HG02973 (cell line): ENCODE measurements around the gene ZNF205.

Source experiments
- ATAC-seq: cut with Tn5 transposase; IDR thresholded peaks from one replicate; pipeline ENCODE4 v1.9.1; 2021; ENCODE audit warnings: moderate library complexity; ENCODE audit not compliant: unreplicated experiment

ZNF205 gene

DNA sequence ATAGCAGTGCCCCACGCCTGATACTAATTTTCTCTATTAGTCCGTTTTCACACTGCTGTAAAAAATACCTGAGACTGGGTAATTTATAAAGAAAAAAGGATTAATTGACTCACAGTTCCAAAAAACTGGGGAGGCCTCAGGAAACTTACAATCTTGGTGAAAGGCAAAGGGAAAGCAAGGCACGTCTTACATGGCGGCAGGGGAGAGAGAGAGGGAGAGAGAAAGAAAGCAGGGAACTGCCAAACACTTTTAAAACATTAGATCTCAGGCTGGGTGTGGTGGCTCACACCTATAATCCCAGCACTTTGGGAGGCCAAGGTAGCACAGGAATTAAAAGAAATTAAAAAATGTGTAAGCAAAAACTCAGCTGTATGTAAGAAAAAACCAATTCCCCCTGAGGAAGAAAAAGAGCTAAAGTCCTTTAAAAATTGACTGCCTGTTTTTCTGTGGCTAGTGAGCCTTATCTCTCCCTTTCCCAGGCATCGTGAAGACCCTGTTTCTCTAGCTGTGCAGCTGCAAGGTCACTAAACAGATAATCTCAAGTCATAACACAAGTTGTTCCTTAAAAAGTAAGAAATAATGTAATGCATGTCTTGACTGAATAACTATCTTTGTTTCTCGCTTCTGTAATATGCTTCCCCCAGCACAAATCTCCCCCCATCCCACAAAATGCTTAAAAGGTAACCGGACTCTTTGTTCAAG, 27.3 kb upstream of the ZNF205 start:
- ATAC-seq: no peak

DNA sequence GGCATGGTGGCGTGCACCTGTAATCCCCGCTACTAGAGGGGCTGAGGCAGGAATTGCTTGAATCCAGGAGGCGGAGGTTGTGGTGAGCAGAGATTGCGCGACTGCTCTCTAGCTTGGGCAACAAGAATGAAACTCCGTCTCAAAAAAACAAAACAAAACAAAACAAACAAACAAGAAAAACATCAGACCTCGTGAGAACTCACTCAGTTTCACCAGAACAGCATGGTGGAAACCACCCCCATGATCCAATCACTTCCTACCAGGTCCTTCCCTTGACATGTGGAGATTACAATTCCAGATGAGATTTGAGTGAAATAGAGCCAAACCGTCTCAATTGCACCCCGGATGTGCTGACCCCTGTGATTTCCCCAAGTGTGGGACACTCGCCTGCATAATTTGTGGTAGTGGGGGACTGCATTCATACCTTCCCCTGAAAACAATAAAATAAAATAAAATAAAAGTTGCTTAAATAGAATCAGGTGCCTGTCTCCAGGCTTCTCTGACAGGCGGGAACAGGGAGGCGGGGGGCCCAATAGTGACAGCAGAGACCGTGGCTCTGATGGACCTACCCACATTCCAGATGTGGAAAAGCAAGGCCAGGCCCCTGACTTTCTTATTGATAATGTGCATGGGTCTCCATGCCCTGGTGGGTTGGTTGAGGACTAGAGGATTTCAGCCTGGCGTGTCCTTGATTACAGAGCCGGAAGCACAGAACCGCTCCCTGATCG, 26.4 kb upstream of the ZNF205 start:
- ATAC-seq: no peak

DNA sequence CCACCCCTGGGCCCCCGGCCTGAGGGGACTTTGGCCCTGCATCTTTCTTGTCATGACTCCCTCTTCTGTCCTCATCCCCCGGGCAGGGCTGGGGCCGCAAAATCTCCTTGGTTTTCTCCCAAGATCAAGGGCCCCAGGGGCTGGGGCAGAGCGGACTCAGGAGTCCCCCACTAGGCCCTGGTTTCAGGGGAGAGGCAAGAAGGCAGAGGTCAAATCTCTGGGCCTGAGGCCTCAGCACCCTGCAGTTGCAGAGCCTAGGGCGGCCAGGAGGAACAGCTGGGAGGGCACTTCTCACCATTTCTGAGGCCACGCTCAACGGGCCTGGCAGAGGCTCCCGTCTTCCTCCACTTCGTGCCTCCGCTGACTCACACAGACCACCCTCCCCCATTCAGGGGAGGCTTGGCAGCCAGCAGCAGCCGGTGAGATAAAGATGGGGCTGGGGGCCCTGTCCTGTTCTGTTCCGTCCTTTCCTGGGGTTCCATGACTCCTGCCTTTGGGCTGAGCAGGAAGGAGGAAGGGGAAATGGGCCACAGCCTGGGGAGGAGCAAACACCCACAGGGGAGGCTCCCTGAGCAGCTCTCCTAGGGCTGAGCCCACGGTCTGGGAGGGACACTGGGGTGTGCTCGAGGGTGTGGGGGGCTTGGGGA, 25.7 kb upstream of the ZNF205 start:
- ATAC-seq: no peak

DNA sequence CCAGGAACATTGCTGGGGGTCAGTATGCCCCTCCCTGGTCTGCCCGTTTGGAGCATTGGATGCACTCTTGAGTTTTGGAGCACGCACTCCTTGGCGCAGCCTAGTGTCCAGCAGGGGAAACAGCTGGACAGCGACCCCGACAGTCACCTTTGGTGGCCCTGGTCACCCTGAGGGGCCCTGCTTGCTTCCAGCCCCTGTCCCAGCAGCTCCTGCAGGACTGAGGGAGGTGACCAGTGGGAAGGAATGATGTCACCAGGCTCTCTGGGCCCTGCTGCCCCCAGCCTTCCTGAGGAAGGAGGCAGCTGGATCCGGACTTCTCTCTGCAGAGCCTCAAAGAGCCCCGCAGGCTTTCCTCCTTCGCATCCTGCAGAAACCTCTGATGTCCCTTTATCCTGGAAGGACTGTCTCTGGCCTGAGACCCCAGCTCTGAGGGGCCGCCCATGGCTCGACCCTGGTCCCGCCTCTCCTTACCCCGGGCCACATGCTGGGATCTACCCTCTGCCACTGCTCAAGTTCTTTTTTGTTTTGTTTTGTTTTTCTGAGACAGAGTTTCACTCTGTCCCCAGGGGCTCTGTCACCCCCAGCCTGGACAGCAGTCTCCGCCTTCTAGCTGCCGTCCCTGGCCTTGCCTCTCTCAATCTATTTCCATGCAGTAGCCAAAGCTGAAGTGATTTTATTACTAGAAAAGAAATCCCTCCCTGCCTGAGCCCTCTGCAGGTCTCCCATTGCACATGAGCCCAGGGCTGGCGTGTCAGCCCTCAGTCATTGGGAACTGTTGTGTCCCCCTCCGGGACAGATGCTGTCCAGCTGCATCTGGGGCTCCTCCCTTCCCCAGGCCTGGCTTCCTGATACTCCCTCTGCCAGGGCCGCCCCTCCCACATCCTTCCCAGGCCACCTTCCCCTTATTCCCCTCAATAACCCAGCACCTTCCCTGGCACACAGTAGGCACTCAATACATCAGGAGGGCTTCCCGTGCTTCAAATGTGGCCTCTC, 24.8 kb upstream of the ZNF205 start:
- no peak for ATAC-seq

DNA sequence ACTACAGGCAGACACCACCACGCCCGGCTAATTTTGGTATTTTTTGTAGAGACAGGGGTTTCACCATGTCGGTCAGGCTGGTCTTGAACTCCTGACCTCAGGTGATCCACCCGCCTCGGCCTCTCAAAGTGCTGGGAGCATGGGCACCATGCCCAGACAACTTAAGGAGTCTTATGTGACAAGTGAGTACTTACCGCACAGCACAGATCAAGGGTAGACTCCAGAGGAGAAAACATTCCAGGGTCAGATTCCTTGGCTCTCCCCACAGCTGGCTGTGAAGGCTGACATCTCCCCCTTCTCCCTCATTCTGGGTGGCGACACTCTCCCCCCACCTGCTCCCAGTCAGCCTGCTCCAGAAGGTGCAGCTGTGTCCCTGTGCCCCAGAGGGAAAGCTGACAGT, 23.9 kb upstream of the ZNF205 start:
- no peak for ATAC-seq

DNA sequence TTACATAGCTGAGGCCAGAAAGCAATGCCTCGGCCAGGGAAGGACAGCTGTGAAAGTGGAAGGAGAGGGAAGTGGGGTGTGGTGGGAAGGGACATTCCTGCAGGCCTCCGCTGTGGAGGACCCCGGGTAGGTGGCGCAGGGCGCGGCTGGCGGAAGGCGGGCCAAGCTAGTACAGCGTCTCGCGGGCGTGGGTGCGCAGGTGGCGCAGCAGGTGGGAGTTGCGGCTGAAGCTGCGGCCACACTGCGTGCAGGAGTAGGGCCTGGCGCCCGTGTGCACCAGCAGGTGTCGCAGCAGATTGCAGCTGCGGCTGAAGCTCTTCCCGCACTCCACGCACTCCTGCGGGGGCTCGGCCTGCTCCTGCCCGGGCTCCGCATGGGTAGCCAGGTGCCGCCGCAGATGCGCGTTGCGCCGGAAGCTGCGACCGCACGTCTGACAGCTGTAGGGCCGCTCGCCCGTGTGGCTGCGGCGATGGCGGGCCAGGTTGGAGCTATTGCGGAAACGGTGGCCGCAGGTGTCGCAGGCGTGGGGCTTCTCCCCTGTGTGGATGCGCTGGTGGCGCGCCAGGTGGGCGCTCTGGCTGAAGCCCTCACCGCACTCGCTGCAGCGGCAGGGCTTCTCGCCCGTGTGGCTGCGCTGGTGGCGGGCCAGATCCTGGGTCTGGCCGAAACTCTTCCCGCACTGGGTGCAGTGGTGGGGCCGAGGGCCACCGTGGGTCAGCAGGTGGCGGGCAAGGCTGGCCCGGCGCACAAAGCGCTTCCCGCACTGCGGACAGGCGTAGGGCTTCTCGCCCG, 23.3 kb upstream of the ZNF205 start:
- ATAC-seq: no peak

DNA sequence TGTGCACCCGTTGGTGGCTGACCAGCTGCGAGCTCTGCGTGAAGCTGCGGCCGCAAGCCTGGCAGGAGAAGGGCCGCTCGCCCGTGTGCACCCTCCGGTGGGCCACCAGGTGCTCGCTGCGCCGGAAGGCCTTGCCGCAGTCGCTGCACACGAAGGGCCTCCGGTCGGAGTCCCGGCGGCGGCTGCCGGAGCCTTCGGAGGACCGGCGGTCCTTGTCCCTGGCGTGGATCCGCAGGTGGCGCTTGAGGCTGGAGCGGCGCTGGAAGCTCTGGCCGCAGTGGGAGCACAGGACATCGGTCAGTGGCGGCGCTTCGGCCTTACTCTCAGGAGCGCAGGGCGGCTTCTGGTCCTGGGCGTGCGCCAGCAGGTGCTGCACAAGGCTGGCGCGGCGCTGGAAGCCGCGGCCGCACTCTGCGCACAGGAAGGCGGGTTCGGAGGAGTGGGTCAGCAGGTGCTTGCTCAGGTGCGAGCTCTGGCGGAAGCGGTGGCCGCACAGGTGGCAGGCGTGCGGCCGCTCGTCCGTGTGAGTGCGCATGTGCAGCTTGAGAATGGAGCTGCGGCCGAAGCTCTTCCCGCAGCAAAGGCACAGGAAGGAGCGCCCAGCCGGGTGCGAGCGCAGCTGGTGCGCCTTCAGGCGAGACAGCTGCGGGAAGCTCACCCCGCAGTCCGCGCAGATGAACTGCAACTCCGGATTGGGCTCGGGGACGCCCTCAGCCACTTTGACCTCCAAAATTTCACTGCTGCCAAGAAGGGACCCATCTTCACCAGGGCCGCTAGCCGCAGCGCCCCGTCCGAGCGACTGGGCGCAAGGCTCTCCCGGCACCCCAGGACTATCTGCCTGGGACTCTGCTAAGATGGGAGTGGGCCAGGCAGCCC, 22.4 kb upstream of the ZNF205 start:
- ATAC-seq: no peak

DNA sequence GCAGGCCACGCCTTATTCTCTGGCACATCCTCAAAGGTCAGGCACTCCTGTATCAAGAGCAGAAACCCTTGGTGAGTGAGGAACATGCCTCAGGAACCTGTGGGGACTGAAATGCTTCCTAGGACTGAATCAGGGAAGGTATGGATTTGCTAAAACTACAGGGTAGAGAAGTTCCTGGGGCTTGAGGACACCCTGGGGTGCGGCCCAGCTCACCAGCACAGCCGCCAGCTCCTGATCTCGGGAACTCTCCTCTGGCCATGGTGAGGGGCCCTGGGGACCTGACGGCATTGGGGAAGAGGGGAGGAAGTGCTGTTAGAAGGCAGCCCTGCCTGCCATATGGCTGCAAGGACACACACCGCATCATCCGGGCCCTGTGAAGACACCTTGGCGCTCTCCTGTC, 20.8 kb upstream of the ZNF205 start:
- no peak for ATAC-seq

DNA sequence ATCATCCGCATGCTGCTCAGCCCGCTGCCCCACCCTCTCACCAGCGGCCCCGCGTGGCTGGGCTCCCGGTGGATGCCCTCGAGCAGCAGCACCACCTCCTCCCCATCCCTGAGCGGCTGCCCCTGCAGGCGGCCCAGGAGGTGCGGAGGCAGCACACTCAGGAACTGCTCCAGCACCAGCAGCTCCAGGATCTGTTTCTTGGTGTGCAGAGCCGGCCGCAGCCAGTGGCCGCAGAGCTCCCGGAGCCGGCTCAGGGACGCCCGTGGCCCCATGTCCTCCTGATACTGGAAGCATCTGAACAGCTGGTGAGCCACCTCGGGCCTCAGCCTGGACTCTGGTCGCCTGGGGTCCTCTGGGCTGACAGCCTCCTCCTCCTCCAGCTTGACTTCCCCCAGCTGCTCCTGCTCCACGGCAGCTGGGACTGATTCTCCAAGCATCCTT, 19.9 kb upstream of the ZNF205 start:
- ATAC-seq: no peak

DNA sequence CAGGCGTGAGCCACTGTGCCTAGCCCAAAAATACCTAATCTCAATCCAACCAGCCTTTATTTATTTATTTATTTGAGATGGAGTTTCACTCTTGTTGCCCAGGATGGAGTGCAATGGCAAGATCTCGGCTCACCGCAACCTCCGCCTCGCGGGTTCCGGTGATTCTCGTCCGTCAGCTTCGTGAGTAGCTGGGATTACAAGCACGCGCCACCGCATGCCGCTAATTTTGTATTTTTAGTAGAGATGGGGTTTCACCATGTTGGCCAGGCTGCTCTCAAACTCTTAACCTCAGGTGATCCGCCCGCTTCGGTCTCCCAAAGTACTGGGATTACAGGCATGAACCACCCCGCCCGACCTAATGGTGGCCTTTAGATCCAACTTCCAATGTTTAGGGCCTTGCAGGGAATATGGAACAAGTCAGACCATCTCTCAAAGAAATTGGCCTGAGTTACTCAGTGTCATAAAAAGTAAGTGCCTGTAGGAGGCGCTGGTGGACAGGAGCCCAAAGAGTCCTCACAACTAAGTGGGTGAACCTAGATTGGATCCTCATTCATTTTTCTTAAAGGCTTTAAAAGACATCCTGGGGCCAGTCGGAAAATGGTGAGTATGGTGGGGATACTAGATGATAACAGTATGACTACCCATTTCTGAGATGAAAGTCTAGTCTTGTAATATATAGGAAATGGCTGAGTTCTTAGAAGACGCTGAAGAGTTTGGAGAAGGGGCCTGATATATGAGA, 17.9 kb upstream of the ZNF205 start:
- no peak for ATAC-seq

DNA sequence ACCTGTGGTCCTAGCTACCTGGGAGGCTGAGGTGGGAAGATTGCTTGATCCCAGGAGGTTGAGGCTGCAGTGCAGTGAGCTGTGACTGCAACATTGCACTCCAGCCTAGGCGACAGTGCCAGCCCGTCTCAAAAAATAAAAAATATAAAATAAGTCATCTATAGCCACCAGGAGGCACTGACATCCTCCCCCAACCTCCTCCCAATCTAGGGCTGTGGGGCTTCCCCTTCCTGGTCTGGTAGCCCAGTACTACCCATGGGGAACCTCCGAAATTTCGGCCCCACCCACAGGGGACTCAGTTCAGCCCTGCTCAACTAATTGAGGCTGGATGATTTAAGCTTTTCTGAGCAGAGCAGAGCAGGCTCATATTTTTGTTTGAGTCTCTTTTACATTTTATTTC, 16.5 kb upstream of the ZNF205 start:
- peak; percentile 42 for ATAC-seq

DNA sequence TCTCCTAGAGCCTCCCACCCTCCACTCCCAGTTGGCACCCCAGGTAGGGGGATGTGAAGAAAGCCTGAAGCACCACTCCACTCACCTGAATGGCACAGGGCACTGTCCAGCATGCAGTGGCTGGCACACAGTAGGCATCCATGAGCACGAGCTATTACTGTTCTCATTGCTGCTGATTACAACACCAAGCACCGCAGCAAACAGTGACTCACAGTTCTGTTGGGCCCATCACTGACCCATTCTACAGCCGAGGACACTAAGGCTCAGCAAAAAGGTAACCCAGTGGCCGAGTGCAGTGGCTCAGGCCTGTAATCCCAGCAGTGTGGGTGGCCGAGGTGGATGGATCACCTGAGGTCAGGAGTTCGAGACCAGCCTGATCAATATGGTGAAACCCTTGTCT, 16.0 kb upstream of the ZNF205 start:
- ATAC-seq: no peak

DNA sequence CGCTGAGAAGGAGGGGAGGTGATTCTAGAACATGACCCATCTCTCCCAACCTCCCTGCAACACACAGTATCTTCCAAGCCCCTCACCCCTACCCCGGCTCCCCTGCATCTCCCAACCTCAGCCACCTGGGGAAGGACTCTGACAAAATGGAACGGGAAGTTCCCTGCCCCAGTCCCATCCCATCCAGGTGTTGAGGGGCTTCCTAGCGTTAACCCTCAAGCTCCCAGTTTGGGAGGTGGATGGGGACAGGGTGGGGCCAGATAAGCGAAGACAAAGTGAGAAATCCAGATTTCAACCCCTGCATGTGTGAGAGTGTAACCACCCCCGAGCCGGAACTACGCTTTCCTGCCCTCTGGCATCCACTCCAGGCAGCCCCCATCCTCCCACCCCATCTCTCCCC, 15.1 kb upstream of the ZNF205 start:
- no peak for ATAC-seq

DNA sequence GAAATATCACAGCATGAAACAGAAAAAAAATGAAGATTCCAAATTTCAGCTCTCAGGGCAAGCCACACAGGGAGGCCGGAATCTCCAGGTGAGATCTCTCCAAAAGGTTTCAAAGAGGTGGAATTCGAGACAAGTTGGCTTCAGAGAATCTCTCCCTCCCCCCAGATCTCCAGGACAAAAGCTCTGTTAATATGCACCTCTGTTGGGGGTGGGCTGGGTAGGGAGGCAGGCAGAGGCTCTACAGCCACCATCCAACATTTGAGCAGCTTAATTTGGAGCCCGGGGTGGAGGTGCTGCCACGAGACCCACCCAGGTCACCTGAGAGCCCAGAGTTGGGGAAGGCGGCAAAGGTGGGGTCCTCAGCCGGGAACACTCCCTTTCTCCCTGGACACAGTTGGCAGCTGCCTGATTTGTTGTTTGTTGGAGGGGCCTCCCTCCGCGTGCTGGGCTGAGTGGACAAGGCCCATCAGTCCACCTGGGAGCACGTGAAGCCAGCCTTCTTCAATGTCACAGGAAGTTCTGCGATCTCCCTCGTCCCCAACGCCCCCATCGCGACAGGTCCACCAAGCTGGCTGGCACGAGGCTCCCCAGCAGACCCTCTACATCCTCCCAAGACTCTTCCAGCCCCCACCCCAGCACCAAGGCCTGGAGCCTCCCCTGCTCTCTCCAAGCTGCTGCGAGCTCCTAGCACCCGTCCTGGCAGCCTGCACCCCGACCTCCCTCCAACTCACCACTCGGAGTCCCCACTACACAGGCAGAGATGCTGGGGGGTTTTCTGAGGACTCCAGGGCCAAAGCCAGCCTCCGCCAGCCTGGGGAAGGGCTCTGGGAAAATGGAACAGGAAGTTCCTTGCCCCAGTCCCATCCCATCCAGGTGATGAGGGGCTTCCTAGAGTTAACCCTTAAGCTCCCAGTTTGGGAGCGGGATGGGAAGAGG, 13.7 kb upstream of the ZNF205 start, which contains the start of gene ZSCAN10:
Gene ZSCAN10, minus strand, starts transcription at position 836 of the 936 bp plus-strand sequence. CDS start 6,357 bp downstream, outside the sequence.
- ATAC-seq: no peak

DNA sequence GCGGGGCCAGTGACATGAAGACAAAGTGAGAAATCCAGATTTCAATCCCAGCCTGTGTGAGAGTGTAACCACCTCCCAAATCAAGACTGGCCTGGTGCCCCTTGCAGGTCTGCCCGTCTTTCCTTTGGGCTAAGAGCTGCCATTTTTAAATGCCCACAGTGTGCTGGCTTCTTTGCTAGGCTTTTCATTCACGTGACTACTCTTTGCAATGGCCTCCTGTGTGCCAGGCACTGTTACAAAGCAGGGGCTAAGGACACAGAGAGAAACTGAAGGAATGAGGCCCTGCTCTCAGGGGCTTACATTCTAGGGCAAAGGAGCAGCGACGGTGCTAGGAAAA, 13.0 kb upstream of the ZNF205 start:
- no peak for ATAC-seq

DNA sequence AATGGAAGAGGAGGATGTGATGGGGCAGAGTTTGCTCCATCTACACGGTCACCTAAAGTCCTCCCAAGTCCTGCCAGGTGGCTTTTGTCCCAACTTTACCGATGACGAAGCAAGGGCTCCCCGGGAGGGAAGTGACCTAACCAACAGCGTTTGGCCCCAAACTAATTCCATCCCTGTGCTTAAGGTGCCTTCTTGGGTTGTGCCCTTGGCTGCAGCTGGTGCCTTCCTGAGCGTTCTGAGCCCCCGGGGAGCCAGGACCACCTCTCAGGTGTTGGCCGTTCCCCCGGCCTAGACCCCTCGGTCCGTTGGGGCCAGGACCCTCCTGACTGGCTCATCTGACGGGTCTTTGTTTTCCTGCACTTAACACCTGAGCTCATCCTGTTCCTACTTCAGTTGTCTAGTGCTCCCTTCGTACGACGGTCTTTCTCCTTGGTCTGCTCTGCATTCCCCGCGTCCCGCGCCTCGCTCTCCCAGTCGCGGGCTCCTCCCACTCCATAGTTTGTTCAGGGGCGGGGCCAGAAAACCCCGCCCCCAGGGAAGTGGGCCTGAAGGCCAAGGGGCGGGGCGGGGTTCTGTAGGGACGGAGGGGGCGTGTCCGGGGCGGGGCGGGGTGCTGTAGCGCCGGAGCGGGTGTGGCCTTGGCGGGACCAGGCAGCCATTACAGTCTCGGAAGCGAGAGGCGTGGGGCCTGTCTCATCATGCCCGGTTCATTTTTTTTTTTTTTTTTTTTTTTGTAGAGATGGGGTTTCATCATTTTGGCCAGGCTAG, 12.5 kb upstream of the ZNF205 start:
- ATAC-seq: peak; percentile 51
